ENCODE results near the gene PGGHG.
A peak's percentile ranks its signal among the peaks of the same experiment; 100 is the strongest.

The PGGHG gene

GRCh38 chr11:278001-278951 is 10.7 kb upstream of the PGGHG start, which contains the start of gene NLRP6:
Gene NLRP6, plus strand, starts transcription at chr11:278407. Its CDS starts 163 bp downstream, at chr11:278570.
- DNase-seq (ENCODE audit: low read depth): no peak
- no peak for TF ChIP-seq CTCF (IDR thresholded peaks at IDR 0.05; ENCODE audit: insufficient read depth, low read depth, low read length, missing control alignments)
- H3K4me3 ChIP-seq (ENCODE audit: low read length): no peak within 1 kb of the TSS

GRCh38 chr11:279040-279965 is 9.6 kb upstream of the PGGHG start:
- no peak for TF ChIP-seq CTCF (IDR thresholded peaks at IDR 0.05; ENCODE audit: insufficient read depth, low read depth, low read length, missing control alignments)
- DNase-seq (ENCODE audit: low read depth): no peak
- no peak overlapping the region for H3K4me3 ChIP-seq (ENCODE audit: low read length)

- no peak overlapping the region for H3K4me3 ChIP-seq (ENCODE audit: low read length)
- peak; percentile 47 for DNase-seq (ENCODE audit: low read depth)
- no peak for TF ChIP-seq CTCF (IDR thresholded peaks at IDR 0.05; ENCODE audit: insufficient read depth, low read depth, low read length, missing control alignments)
These were observed 8.8 kb upstream of the PGGHG start for GRCh38 chr11:279966-280705.

GRCh38 chr11:280706-281485 is 8.0 kb upstream of the PGGHG start:
- no peak overlapping the region for H3K4me3 ChIP-seq (ENCODE audit: low read length)
- DNase-seq (ENCODE audit: low read depth): no peak
- TF ChIP-seq CTCF (IDR thresholded peaks at IDR 0.05; ENCODE audit: insufficient read depth, low read depth, low read length, missing control alignments): no peak

- no peak for TF ChIP-seq CTCF (IDR thresholded peaks at IDR 0.05; ENCODE audit: insufficient read depth, low read depth, low read length, missing control alignments)
- DNase-seq (ENCODE audit: low read depth): no peak
- no peak overlapping the region for H3K4me3 ChIP-seq (ENCODE audit: low read length)
These were observed 7.3 kb upstream of the PGGHG start for GRCh38 chr11:281486-282161.

Measured in epithelial cell of esophagus (primary cell).